GM18519 (cell line): ENCODE measurements around the gene FAM53A.

Experiments
- ATAC-seq: cut with Tn5 transposase; IDR thresholded peaks from one replicate; pipeline ENCODE4 v1.9.1; 2021; ENCODE audit warnings: mild to moderate bottlenecking, moderate library complexity; ENCODE audit not compliant: unreplicated experiment, low FRiP score

FAM53A gene

DNA sequence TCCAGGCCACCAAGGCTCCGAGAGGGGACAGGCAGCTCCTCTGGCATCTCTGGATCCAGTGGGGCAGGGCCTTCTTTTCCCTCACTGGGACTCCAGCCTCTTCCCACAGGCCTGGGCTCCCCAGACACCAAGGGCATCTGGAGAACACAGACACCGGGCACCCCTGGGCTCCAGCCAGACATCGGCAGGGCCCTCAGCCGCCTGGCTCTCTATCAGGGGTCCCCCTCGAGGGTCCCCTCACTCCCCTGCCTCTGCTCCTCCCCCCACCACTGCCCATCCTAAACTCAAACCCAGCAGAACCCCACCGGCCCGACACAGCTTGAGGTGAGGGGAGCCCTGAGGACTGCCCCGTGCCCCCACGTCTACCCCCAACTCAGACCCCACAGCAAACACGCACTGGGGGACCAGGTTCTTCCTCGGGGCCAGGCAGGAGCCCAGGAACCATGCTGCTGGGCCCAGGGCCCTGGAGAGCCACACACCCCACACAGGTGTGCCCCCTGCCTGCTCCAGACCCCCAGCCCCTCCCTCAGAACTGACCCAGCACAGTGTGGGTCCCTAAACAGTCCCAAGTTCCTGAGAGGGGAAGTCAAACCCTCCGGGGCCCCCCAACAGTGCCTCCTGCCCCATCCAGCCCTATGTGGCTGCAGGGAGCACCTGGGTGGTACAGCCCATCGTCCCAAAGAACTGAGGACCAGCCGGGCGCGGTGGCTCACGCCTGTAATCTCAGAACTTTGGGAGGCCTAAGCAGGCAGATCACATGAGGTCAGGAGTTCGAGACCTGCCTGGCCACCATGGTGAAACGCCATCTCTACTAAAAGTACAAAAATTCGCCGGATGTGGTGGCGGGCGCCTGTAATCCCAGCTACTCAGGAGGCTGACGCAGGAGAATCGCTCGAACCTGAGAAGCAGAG is 86.8 kb downstream of the FAM53A start:
- ATAC-seq: no peak

DNA sequence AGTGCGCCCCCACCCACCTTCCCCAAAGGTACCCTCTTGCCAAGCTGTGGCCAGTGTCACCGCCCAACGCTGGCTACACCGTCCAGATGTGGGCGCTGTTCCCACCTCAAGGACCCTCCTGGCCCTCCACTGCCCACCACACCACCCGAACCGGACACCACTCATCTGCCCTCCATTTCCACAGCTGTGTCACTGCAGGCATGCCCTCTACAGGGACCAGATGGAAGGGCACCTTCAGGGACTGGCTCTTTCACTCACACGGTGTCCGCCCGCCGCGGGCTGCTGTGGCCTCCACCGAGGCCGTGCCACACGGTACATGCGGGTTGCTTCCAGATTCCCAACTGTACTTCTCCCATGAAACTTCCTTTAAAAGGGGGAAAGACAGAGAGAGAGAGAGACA is 87.7 kb downstream of the FAM53A start:
- ATAC-seq: no peak

DNA sequence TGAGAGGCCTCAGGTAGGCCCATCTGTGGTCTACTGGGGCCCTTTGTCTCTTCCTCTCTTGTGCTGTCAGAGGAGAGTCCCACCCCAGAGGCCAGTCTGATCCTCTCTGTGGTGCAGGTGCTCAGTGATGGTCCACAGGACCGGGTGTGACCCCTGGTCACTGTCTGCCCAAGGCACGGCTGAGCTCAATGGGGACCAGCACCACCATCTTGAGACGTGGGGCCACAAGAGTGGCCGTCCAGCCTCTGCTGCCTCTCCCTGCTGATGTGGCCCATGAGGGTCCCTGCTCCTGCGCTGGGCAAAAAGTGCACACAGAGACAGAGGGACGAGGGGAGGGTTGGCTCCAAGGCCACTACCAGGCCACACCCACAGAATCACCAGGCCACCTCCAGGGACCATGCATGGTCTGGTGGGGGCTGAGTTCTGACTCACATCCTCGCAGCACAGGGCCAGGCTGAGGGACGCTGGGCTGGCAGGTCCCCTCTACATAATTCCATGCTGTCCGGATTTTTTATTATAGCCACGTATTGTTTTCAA is 88.3 kb downstream of the FAM53A start:
- ATAC-seq: no peak

DNA sequence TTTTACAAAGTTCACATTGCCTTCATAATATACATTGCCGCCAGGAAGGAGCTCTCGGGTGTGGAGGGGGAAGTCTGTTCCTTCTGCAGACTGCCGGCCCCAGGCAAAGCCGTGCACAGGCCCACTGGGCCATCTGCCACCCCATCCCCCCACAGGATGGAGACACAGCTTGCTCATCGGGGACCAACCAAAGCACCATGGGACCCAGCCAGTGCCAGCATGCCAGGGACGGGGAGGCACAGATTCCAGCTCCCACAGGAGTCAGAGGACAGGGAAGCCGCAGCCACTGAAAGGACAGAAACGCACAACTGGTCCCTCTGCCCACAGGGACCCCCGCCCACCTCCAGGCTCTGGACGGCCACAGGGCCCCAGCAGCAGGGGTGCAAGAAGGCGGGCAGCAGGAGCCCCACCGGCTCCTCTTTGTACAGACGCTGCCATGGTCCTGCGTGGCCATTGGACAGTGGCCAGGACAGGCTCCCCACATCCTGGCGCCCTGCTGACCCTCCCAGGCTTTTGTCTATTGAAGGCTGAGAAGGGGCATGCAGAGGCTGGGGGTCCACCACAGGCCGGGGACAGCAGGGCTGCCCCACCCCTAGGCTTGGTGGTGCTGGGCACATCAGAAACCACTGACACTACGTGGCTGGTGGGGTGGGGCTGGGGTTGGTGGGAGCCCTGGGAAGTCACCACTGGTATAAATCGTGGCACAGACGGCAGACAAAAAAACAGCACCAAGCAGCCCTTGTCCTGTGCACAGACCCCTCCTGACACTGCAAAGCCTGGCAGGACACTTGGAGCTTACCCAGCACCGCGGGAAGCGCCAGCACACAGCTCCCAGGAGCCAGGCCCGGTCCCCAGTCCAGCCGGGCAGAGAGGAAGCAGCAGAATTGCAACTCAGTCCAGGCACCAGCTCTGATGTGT is 89.0 kb downstream of the FAM53A start:
- no peak for ATAC-seq

DNA sequence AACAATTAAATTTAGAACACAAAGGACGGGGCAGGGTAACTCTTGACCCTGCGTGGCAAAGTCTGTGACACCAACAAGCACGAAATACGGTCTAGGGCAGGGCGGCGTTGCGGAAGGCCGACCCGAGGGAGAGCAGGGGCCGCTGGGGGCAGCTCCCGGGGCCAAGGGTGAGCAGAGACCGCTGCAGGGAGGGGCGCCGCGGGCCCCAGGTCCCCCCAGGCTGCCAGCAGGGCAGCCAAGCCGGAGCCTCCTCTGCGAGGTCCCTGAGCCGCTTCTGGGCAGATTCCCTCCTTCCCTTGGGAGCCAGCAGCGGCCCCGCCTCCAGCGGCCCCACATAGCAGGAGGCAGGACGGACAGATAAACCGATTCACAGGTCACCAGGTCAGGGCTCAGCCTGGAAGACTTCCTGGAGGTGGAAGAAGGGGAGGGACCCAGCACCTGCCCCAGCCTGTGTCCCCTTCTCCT is 90.2 kb downstream of the FAM53A start:
- no peak for ATAC-seq

DNA sequence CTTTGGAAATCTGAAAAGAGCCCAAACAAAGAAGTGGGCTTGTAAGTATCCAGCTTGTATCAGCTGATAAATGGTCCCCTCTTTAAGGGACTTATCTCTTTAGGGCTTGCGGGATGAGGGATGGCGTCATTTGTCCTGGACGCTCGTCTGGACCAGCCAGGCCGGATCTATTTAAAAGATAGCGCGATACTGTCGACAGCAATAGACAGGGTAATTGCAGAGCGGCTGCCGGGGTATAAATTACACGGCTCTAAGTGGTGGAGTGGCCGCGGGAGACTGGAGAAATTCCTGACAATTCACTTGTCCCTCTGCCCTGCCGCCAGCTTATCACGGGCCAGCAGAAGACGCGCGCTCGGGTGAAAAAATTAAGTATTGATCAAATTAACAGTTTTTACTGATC is 90.7 kb downstream of the FAM53A start:
- ATAC-seq: no peak

DNA sequence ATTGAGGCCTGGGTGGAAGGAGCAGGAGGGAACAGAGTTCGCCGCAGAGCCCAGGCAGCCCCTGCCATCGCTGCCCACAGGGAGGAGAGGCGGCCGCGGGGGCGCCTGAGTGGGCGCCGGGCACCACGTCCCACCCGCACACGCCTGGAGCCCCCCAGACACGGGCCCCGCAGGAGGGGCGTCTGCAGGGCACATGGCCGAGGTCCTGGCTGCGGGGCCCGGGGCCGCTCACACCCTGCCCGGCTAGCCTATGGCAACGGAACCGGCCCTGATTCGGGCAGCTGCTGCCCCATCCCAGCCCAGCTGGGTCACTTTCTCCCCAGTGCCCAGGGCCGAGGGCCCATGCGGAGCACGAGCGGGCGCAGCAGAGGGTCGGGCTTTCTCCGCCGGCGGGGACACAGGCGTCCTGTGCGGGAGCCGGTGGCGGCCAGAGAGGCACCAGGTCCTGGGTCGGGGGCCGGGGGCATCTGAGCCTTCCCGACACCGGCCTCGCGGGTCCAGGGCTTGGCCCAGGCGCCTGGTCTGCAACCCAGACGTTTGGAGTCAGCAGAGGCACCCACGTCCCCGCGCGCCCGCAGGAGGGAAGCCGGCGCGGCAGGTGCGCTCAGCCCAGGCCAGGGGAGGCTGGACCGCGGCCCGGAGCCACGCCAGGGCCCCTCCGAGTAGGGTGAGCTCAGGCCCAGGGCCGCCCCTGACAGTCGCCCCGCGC is 91.2 kb downstream of the FAM53A start:
- ATAC-seq: no peak

DNA sequence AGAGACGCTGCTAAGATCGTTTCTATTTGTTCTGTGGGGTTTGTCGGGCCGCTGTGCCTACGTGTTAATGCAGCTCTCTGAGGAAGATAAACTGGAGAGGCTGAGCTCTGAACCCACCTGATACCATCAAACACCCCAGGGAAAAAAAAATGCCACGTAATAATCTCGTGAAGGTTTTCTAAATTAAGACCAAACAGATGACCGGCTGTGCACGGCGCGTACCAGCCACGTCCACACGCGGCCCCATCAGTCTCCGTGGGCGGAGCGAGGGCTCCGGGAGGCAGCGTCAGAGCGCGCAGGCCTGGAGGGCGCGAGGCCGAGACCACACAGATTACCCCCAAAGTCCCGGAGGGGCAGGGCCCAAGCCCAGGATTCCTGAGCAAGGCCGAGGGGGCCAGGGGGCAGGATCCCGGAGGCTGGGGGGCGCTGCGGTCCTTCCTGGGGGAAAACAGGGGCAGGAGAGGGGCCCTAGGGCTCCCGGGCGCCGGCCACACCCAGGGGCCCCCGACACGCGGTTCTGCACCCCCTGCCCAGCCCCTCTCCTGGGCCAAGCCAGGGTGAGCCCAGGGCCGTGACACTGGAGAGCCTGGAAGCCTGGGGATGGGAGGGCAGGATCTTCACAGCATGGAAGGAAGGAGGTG is 91.9 kb downstream of the FAM53A start:
- ATAC-seq: no peak

DNA sequence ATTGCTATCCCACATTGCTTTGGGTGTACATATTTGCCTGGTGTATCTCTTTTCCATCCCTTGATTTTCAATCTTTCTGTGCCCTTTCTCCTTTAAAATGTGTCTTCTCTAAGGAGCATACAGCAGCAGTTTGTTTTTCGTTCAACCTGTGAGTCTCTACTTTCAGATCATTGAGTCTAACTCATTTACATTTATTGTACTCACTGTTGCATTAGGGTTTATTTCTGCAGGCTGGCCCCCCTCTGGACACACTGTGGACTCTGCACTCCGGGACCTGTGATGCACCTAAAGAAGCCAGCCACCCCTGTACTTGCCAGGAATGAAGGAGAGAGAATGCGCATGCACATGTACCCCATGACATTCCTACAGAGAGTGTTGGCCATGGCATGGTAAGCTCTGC is 93.0 kb downstream of the FAM53A start:
- ATAC-seq: no peak

DNA sequence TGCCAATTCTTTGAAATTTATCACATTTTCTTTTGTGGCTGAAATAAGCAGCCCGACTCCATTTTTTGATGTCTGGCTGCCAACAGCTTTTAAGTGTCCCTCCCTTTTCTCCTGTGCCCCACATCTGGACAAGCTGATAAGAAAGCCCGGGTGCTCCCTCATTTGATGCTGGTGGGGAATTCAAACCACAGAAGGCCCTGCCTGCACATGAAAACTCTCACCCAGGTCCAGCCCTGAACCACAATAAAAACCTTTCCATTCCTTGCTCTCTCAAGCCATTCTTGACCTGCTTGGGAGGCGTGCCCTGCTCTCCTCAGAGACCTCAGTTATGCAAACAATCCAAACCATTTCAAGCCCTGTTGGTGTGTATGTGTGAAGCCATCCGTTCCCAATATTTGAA is 93.9 kb downstream of the FAM53A start:
- ATAC-seq: no peak
